ENCODE data around the gene NMRAL1. TPM values are rescaled to one million over a fixed set of nuclear protein-coding genes. Genes with fewer than 3 reads are reported as not detected.

NMRAL1 gene
- 10 to 100 TPM; 30.5 to 30.8 TPM for total RNA-seq

GRCh38 chr16:4474192-4474961, at the start of gene NMRAL1:
Gene NMRAL1 (minus strand): TSS chr16:4474625. CDS start chr16:4474132, 493 bp downstream.
- CTCF ChIA-PET: interaction anchor here (5.4 kb wide), 1 partner anchor 32 kb away, joined by 32 read pairs; no protein-coding TSS in a partner anchor
- peaks cover 41% of the 10 kb centered on the region for H3K4me1 Mint-ChIP-seq (ENCODE audit: low read depth)
- intact Hi-C loops (cut with micrococcal nuclease): no loop called here
- H3K9me3 Mint-ChIP-seq: no peaks in the 10 kb centered on the region
- DNase-seq: peak; percentile 95
- no peaks in the 10 kb centered on the region for H3K27me3 Mint-ChIP-seq (ENCODE audit: low read depth)
- peak within 1 kb of the TSS; percentile 89 for H3K4me3 Mint-ChIP-seq
- peak within 1 kb of the TSS; percentile 82 for H3K27ac Mint-ChIP-seq
- peaks cover 5% of the 10 kb centered on the region for H3K36me3 Mint-ChIP-seq (ENCODE audit: low read depth)

- DNase-seq: no peak
- no peaks in the 10 kb centered on the region for H3K36me3 Mint-ChIP-seq (ENCODE audit: low read depth)
- CTCF ChIA-PET: interaction anchor here (0.6 kb wide), 2 partner anchors 9 to 22 kb away, joined by 3 to 4 read pairs; no protein-coding TSS in a partner anchor
- H3K27me3 Mint-ChIP-seq (ENCODE audit: low read depth): no peaks in the 10 kb centered on the region
- peaks cover 13% of the 10 kb centered on the region for H3K4me1 Mint-ChIP-seq (ENCODE audit: low read depth)
- no peaks in the 10 kb centered on the region for H3K9me3 Mint-ChIP-seq
- H3K4me3 Mint-ChIP-seq: no peak overlapping the region
- intact Hi-C loops (cut with micrococcal nuclease): no loop called here
- H3K27ac Mint-ChIP-seq: no peak overlapping the region
Observed at GRCh38 chr16:4523686-4524085, 49.3 kb upstream of the NMRAL1 start.

DNA sequence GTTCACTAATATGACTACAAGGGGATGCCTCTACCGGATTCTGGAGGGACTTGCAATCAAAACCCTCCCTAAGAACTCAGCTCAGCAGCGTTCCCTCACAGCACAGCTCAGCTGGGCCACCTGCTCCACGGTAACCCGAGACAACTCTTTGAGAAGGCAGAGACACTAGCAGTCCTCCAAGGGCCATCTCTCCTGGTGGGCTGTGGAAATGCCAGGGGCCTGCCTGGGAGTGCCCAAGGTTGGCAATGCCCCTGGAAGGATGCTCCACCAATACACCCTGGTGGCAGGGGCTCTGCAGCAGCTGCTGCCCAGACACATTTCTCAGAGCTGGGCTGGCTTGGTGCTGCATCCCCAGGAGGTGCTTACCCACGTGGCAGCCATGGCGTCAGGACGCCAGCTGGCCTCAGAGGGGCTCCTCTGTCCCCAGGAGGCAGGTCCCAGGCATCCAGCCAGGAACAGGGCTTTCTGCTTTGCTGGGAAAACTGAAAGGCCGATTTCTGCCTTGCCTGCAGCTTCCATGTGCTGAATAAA, 47.7 kb upstream of the NMRAL1 start:
- Mint-ChIP-seq H3K27me3 (ENCODE audit: low read depth) (no peaks in the 10 kb centered on the region), H3K4me1 (ENCODE audit: low read depth) (peaks cover 8% of the 10 kb centered on the region), H3K36me3 (ENCODE audit: low read depth) (no peaks in the 10 kb centered on the region), H3K27ac (no peak overlapping the region), H3K9me3 (no peaks in the 10 kb centered on the region), H3K4me3 (no peak overlapping the region)
- intact Hi-C loops (cut with micrococcal nuclease): no loop called here
- CTCF ChIA-PET: interaction anchor here (0.6 to 1.2 kb wide), 3 partner anchors 8 to 17 kb away, joined by 3 read pairs; partner anchors contain the start of gene CDIP1
- DNase-seq: no peak

- Mint-ChIP-seq H3K4me1 (ENCODE audit: low read depth) (peaks cover 4% of the 10 kb centered on the region), H3K9me3 (no peaks in the 10 kb centered on the region), H3K4me3 (no peak overlapping the region), H3K27ac (no peak overlapping the region), H3K36me3 (ENCODE audit: low read depth) (no peaks in the 10 kb centered on the region), H3K27me3 (ENCODE audit: low read depth) (no peaks in the 10 kb centered on the region)
- DNase-seq: no peak
- intact Hi-C loops (cut with micrococcal nuclease): no loop called here
- CTCF ChIA-PET: interaction anchor here (1.2 kb wide), 1 partner anchor 61 kb away, joined by 3 read pairs; no protein-coding TSS in a partner anchor
Observed at GRCh38 chr16:4520913-4521312, 46.5 kb upstream of the NMRAL1 start.

DNA sequence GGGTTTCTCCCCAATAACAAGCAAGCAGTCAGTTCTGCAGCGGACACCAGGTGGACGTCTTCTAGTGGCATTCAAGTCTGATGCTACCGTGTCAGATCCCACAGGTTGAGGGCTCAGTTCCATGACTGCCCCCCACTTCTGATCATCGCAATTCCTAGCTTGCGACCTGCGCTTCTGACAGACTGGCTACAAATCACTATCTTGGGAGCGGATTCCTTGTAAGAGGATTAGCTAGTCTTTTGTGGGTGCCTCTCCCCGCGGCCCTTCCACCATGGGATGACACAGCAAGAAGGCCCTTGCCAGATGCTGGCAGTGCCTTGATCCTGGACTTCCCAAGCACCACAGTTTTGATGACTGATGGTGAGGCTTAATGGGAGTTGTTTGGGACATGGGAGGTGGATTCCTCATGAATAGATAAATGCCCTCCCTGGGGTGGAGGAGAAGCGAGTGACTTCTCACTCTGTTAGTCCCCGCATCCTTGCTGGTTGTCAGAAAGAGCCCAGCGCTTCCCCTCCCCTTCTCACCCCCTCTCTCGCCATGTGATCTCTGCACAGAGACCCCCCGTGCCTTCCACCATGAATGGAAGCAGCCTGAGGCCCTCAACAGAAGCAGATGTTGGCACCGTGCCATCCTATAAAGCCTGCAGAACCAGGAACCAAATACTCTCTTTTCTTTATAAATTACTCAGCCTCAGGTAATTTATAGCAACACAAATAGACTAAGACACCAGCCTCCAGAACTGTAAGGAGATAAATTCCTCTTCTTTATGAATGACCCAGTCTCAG, 45.0 kb upstream of the NMRAL1 start:
- DNase-seq: no peak
- Mint-ChIP-seq H3K27ac (no peak overlapping the region), H3K9me3 (no peaks in the 10 kb centered on the region), H3K36me3 (ENCODE audit: low read depth) (no peaks in the 10 kb centered on the region), H3K4me3 (no peak overlapping the region), H3K4me1 (ENCODE audit: low read depth) (peaks cover 19% of the 10 kb centered on the region), H3K27me3 (ENCODE audit: low read depth) (no peaks in the 10 kb centered on the region)
- CTCF ChIA-PET: interaction anchor here (1.7 to 2.3 kb wide), 3 partner anchors 29 to 67 kb away, joined by 7 to 8 read pairs (median 7); no protein-coding TSS in a partner anchor
- intact Hi-C loops (cut with micrococcal nuclease): no loop called here

- intact Hi-C loops (cut with micrococcal nuclease): loop anchor here (1.0 kb wide), 1 partner anchor 30 kb away; no protein-coding TSS in a partner anchor
- Mint-ChIP-seq H3K9me3 (no peaks in the 10 kb centered on the region), H3K36me3 (ENCODE audit: low read depth) (peaks cover 2% of the 10 kb centered on the region), H3K27me3 (ENCODE audit: low read depth) (no peaks in the 10 kb centered on the region), H3K27ac (no peak overlapping the region), H3K4me3 (no peak overlapping the region), H3K4me1 (ENCODE audit: low read depth) (peaks cover 30% of the 10 kb centered on the region)
- DNase-seq: no peak
- CTCF ChIA-PET: interaction anchor here (0.6 to 2.3 kb wide), 12 partner anchors 10 to 106 kb away, joined by 3 to 8 read pairs (median 3); partner anchors contain the start of gene MGRN1
Observed at GRCh38 chr16:4517812-4518680, 43.6 kb upstream of the NMRAL1 start.

DNA sequence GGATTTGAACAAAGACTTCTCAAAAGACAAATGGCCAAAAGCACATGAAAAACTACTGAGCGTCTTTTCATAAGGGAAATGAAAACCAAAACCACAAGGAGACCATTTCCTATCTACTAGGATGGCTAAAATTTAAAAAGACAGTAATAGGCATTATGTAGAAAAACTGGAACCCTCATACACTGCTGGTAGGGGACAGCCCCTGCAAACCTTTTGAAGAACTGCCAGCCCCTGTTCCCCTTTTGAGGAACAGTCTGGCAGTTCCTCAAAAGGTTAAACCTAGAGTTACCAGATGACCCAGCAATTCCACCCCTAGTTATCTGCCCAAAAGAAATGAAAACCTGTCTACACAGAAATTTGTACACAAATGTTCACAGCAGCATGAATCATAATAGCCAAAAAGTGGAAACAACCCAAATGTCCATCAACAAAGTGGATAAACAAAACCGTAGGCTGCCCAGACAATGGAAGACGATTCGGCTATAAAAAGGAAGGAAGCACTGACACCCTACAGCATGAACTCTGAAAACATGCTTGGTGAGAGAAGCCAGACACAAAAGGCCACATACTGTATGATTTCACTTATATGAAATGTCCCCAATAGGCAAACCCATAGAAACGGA, 41.3 kb upstream of the NMRAL1 start:
- CTCF ChIA-PET: interaction anchor here (0.9 to 1.7 kb wide), 3 partner anchors 10 to 109 kb away, joined by 3 to 28 read pairs (median 5); partner anchors contain the start of gene MGRN1
- H3K27ac Mint-ChIP-seq: peak overlapping the region; percentile 78
- H3K9me3 Mint-ChIP-seq: no peaks in the 10 kb centered on the region
- DNase-seq: no peak
- intact Hi-C loops (cut with micrococcal nuclease): loop anchor here (2.0 kb wide), 1 partner anchor 13 kb away; no protein-coding TSS in a partner anchor
- peaks cover 32% of the 10 kb centered on the region for H3K4me1 Mint-ChIP-seq (ENCODE audit: low read depth)
- no peaks in the 10 kb centered on the region for H3K27me3 Mint-ChIP-seq (ENCODE audit: low read depth)
- H3K36me3 Mint-ChIP-seq (ENCODE audit: low read depth): peaks cover 13% of the 10 kb centered on the region
- H3K4me3 Mint-ChIP-seq: no peak overlapping the region

GRCh38 chr16:4514606-4515005, 40.2 kb upstream of the NMRAL1 start:
- intact Hi-C loops (cut with micrococcal nuclease): loop anchor here (2.0 kb wide), 1 partner anchor 14 kb away; no protein-coding TSS in a partner anchor
- H3K27ac Mint-ChIP-seq: peak overlapping the region; percentile 78
- H3K4me3 Mint-ChIP-seq: no peak overlapping the region
- no peaks in the 10 kb centered on the region for H3K9me3 Mint-ChIP-seq
- CTCF ChIA-PET: interaction anchor here (0.6 to 1.8 kb wide), 8 partner anchors 9 to 111 kb away, joined by 3 to 28 read pairs (median 4); partner anchors contain the start of genes CDIP1 and MGRN1
- peaks cover 32% of the 10 kb centered on the region for H3K4me1 Mint-ChIP-seq (ENCODE audit: low read depth)
- peaks cover 16% of the 10 kb centered on the region for H3K36me3 Mint-ChIP-seq (ENCODE audit: low read depth)
- DNase-seq: no peak
- no peaks in the 10 kb centered on the region for H3K27me3 Mint-ChIP-seq (ENCODE audit: low read depth)

- Mint-ChIP-seq H3K4me3 (no peak overlapping the region), H3K4me1 (ENCODE audit: low read depth) (peaks cover 32% of the 10 kb centered on the region)
- intact Hi-C loops (cut with micrococcal nuclease): loop anchor here (2.0 kb wide), 1 partner anchor 15 kb away; no protein-coding TSS in a partner anchor
Observed at GRCh38 chr16:4513881-4514280, 39.5 kb upstream of the NMRAL1 start.

DNA sequence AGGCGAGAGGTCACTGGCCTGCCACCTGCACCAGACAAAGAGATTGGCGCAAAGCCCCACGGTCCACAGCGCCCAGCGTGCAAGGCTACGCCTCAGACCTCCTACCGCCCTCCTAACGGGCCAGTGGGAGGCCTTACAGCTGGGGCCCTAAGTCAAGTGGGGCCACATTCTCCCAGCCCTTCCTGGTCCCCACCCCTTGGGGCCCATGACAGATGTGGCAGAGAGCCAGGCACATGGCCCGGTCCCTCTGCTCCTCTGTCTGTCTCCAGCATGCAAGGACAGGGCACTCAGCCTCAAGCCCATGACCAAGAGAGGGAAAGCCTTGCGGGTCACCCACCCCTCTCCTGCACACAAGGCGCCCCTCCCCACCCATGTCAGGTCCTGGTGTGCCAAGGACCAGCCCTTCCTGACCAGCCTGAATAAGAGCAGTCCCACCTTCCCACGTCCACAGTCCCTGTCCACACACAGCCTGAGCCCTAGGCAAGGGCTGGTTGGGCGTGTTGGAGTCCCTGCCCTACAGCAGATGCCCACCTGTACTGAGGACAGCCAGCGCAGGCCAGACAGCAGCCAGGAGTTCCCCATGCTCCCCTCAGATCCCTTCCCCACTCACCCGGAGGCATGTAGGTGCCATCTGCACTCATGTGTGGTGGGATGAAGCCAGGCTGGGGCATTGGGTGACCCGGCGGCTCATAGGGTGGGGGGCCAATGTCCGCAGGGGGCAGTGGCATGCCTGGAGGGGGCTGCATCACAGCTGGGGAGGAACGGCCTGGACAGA, 38.8 kb upstream of the NMRAL1 start:
- H3K9me3 Mint-ChIP-seq: no peaks in the 10 kb centered on the region
- peaks cover 16% of the 10 kb centered on the region for H3K36me3 Mint-ChIP-seq (ENCODE audit: low read depth)
- intact Hi-C loops (cut with micrococcal nuclease): no loop called here
- peaks cover 29% of the 10 kb centered on the region for H3K4me1 Mint-ChIP-seq (ENCODE audit: low read depth)
- no peak for DNase-seq
- CTCF ChIA-PET: interaction anchor here (0.9 to 1.8 kb wide), 2 partner anchors 9 to 72 kb away, joined by 3 to 5 read pairs; no protein-coding TSS in a partner anchor
- no peak overlapping the region for H3K4me3 Mint-ChIP-seq
- no peaks in the 10 kb centered on the region for H3K27me3 Mint-ChIP-seq (ENCODE audit: low read depth)
- H3K27ac Mint-ChIP-seq: no peak overlapping the region

More at GRCh38 chr16:4513881-4514280, 39.5 kb upstream of the NMRAL1 start:
- CTCF ChIA-PET: interaction anchor here (0.9 to 1.8 kb wide), 3 partner anchors 8 to 71 kb away, joined by 3 to 28 read pairs (median 5); no protein-coding TSS in a partner anchor
- H3K27me3 Mint-ChIP-seq (ENCODE audit: low read depth): no peaks in the 10 kb centered on the region
- H3K27ac Mint-ChIP-seq: no peak overlapping the region
- H3K36me3 Mint-ChIP-seq (ENCODE audit: low read depth): peaks cover 16% of the 10 kb centered on the region
- H3K9me3 Mint-ChIP-seq: no peaks in the 10 kb centered on the region
- no peak for DNase-seq

All from activated naive CD4-positive, alpha-beta T cell treated with anti-CD3 and anti-CD28 coated beads for 36 hours (primary cell).